ENCODE measurements around the gene CYP39A1. TPM values are rescaled to one million over a fixed set of nuclear protein-coding genes. Genes with fewer than 3 reads are reported as not detected.

The CYP39A1 gene
- total RNA-seq, 2 experiments from 2014 or later = not detected

DNA sequence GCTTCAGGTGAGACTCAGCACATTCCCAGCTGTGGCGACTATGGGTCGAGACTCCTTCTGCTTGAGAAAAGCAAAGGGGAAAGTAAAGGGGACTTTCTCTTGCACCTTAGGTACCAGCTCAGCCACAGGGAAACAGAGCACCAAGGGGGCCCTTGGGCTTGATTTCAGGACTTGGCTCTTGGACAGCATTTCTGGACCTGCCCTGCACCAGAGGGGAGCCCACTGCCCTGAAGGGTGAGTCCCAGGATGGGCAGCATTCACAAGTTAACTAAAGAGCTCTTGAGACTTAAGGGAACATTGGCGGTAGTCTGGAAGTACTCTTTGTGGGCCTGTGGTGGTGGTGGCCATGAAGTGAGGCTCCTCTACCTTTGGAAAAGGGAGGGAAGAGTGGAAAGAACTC lies 111.1 kb downstream of the CYP39A1 start:
- Histone ChIP-seq H3K4me3 (ENCODE audit: low read length) (no peak overlapping the region), H3K4me1 (ENCODE audit: insufficient read depth, low read length) (no peaks in the 10 kb centered on the region), H3K27me3 (ENCODE audit: control insufficient read depth in 1 of 2, insufficient read depth in 2 of 2, low read length in 2 of 2) (peaks cover 11 to 18% of the 10 kb centered on the region in 2 experiments), H3K36me3 (ENCODE audit: insufficient read depth, low read length) (no peaks in the 10 kb centered on the region), H3K27ac (ENCODE audit: low read depth in 1 of 2, low read length in 2 of 2) (no peak overlapping the region), H3K9me3 (ENCODE audit: control insufficient read depth in 1 of 2, insufficient read depth in 1 of 2, low read length in 2 of 2) (peaks cover 0 to 9% of the 10 kb centered on the region in 2 experiments)
- peaks cover 5% of the 10 kb centered on the region for H3K9me3 Mint-ChIP-seq
- intact Hi-C loops (cut with DNase I, micrococcal nuclease) = no loop called here
- no peak overlapping the region for H3K27ac Mint-ChIP-seq
- no peaks in the 10 kb centered on the region for H3K4me1 Mint-ChIP-seq (ENCODE audit: low read depth)
- TF ChIP-seq, protein P1, sequence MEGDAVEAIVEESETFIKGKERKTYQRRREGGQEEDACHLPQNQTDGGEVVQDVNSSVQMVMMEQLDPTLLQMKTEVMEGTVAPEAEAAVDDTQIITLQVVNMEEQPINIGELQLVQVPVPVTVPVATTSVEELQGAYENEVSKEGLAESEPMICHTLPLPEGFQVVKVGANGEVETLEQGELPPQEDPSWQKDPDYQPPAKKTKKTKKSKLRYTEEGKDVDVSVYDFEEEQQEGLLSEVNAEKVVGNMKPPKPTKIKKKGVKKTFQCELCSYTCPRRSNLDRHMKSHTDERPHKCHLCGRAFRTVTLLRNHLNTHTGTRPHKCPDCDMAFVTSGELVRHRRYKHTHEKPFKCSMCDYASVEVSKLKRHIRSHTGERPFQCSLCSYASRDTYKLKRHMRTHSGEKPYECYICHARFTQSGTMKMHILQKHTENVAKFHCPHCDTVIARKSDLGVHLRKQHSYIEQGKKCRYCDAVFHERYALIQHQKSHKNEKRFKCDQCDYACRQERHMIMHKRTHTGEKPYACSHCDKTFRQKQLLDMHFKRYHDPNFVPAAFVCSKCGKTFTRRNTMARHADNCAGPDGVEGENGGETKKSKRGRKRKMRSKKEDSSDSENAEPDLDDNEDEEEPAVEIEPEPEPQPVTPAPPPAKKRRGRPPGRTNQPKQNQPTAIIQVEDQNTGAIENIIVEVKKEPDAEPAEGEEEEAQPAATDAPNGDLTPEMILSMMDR (IDR thresholded peaks at IDR 0.05) = no peak
- ATAC-seq (ENCODE audit: poor library complexity) (no peak), DNase-seq (no peak)
- H3K27me3 Mint-ChIP-seq = peaks cover 37% of the 10 kb centered on the region
- ChIA-PET CTCF (no interaction called here), POLR2A (no interaction called here)
- H3K36me3 Mint-ChIP-seq (ENCODE audit: low read depth) = no peaks in the 10 kb centered on the region
- no peak overlapping the region for H3K4me3 Mint-ChIP-seq

DNA sequence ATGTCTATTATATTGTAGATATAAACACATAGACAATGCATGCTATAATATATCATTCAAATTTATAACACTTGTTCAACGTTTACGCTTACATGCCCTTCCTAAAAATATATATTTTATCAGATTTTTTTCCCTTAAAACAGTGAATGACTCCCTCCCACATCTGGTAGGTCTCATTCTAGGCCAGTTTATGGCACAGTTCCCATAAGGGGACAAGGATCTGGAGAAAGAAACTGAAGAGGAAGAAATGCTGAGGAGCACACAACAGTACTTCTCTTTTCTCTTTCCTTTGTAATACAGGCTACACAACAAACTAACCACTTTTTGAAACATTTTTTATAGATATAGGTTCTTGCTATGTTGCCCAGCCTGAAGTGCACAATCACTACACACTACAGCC lies 112.8 kb downstream of the CYP39A1 start:
- CTCF ChIA-PET = interaction anchor here (0.6 kb wide), 1 partner anchor 185 kb away, joined by 4 read pairs; no protein-coding TSS in a partner anchor
- Mint-ChIP-seq H3K27ac (no peak overlapping the region), H3K9me3 (peaks cover 5% of the 10 kb centered on the region), H3K4me1 (ENCODE audit: low read depth) (no peaks in the 10 kb centered on the region), H3K27me3 (peaks cover 37% of the 10 kb centered on the region), H3K4me3 (no peak overlapping the region), H3K36me3 (ENCODE audit: low read depth) (no peaks in the 10 kb centered on the region)
- POLR2A ChIA-PET = no interaction called here
- Histone ChIP-seq H3K4me1 (ENCODE audit: insufficient read depth, low read length) (no peaks in the 10 kb centered on the region), H3K27ac (ENCODE audit: low read depth in 1 of 2, low read length in 2 of 2) (no peak overlapping the region), H3K36me3 (ENCODE audit: insufficient read depth, low read length) (no peaks in the 10 kb centered on the region), H3K9me3 (ENCODE audit: control insufficient read depth in 1 of 2, insufficient read depth in 1 of 2, low read length in 2 of 2) (peaks cover 0 to 9% of the 10 kb centered on the region in 2 experiments), H3K27me3 (ENCODE audit: control insufficient read depth in 1 of 2, insufficient read depth in 2 of 2, low read length in 2 of 2) (peaks cover 11 to 18% of the 10 kb centered on the region in 2 experiments), H3K4me3 (ENCODE audit: low read length) (no peak overlapping the region)
- DNase-seq (no peak), ATAC-seq (ENCODE audit: poor library complexity) (no peak)
- TF ChIP-seq, protein P1 (IDR thresholded peaks at IDR 0.05) = no peak
- intact Hi-C loops (cut with DNase I, micrococcal nuclease) = no loop called here

DNA sequence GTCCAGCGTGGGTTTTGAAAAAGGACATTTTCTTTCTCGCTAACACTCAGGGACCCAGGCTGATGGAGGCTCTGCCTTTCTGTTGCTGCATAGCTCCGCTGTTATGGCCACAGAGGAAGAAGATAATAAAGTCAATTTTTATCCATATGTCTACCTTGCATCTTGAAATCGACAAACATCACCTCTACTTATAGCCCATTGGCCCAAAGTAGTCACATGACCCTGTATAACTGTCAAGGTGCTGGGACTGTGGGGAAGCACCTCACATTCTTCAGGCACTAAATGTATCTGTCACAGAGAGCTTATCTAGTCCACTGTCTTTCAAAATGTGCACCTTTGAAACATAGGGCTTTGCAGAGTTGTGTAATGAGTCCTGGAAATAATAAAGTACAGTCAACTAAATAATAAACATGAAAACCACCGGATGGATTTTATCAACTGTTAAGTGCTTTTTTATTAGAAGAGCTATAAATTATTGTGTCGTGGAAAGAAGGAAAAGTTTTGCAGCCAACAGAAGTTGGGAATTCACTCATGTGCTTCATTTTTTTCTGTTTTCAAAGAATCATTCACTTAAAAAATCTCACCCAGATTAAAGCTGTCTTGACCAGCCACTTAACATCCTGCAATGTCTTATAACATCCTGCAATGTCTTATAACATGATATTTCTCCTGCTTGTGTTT lies 113.7 kb downstream of the CYP39A1 start:
- Mint-ChIP-seq H3K36me3 (ENCODE audit: low read depth) (no peaks in the 10 kb centered on the region), H3K4me3 (no peak overlapping the region), H3K4me1 (ENCODE audit: low read depth) (no peaks in the 10 kb centered on the region), H3K27me3 (peaks cover 37% of the 10 kb centered on the region), H3K9me3 (no peaks in the 10 kb centered on the region), H3K27ac (no peak overlapping the region)
- H3K4me3 ChIP-seq (ENCODE audit: low read length) = no peak overlapping the region
- DNase-seq (no peak), ATAC-seq (ENCODE audit: poor library complexity) (no peak)
- ChIA-PET POLR2A (no interaction called here), CTCF (interaction anchor here (0.6 kb wide), 1 partner anchor 184 kb away, joined by 4 read pairs; no protein-coding TSS in a partner anchor)
- H3K4me1 ChIP-seq (ENCODE audit: insufficient read depth, low read length) = no peaks in the 10 kb centered on the region
- intact Hi-C loops (cut with DNase I, micrococcal nuclease) = no loop called here
- peaks cover 0 to 9% of the 10 kb centered on the region in 2 experiments for H3K9me3 ChIP-seq (ENCODE audit: control insufficient read depth in 1 of 2, insufficient read depth in 1 of 2, low read length in 2 of 2)
- H3K27me3 ChIP-seq (ENCODE audit: control insufficient read depth in 1 of 2, insufficient read depth in 2 of 2, low read length in 2 of 2) = peaks cover 11 to 18% of the 10 kb centered on the region in 2 experiments
- H3K27ac ChIP-seq (ENCODE audit: low read depth in 1 of 2, low read length in 2 of 2) = no peak overlapping the region
- TF ChIP-seq, protein P1 (IDR thresholded peaks at IDR 0.05) = no peak
- H3K36me3 ChIP-seq (ENCODE audit: insufficient read depth, low read length) = no peaks in the 10 kb centered on the region
